ENCODE results near the gene ERN2. TPM values are rescaled to one million over a fixed set of nuclear protein-coding genes. Genes with fewer than 3 reads are reported as not detected.

Gene ERN2
- total and polyA plus RNA-seq, 2 of the 13 experiments (the other 11 are each of a cell fraction or from before 2014, with no cell fraction given) = 2.2 to 3.5 TPM

DNA sequence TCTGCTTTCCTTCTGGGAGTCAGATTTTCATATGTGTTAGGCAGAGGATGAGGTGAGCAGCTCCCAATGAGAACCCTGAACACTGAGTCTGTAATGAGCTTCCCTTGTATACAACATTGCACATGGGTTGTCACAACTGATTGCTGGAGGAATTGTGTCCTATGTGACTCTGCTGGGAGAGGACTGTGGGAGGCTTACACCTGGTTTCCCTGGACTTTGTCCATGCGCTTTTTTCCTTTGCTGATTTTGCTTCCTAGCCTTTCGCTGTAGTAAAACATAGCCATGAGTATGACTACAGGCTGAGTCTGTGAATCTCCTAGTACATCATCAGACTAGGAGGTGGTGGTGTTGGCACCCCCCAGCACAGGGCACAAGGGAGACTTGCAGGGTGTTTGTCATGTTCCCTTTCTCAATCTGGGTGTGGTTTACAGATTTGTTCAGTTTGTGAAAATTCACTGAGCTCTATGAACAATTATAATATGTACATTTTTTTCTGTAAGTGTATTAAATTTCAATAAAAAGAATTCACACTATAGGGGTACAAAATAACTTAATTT, 36.0 kb downstream of the ERN2 start (continued):
- TF ChIP-seq KMT2B (CRISPR knock-in tag; IDR thresholded peaks at IDR 0.05) = no peak
- no peak for TF ChIP-seq CEBPB (IDR thresholded peaks at IDR 0.05; ENCODE audit: borderline replicate concordance, low read depth, low read length)
- no peak for TF ChIP-seq ZNF607 (CRISPR knock-in tag; IDR thresholded peaks at IDR 0.05; ENCODE audit: borderline replicate concordance)
- TF ChIP-seq, protein P1, sequence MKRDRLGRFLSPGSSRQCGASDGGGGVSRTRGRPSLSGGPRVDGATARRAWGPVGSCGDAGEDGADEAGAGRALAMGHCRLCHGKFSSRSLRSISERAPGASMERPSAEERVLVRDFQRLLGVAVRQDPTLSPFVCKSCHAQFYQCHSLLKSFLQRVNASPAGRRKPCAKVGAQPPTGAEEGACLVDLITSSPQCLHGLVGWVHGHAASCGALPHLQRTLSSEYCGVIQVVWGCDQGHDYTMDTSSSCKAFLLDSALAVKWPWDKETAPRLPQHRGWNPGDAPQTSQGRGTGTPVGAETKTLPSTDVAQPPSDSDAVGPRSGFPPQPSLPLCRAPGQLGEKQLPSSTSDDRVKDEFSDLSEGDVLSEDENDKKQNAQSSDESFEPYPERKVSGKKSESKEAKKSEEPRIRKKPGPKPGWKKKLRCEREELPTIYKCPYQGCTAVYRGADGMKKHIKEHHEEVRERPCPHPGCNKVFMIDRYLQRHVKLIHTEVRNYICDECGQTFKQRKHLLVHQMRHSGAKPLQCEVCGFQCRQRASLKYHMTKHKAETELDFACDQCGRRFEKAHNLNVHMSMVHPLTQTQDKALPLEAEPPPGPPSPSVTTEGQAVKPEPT (CRISPR knock-in tag; IDR thresholded peaks at IDR 0.05; ENCODE audit: low read depth) = no peak
- TF ChIP-seq ZNF280B (CRISPR knock-in tag; IDR thresholded peaks at IDR 0.05; ENCODE audit: borderline replicate concordance) = no peak
- TF ChIP-seq DMAP1 (CRISPR knock-in tag; IDR thresholded peaks at IDR 0.05) = no peak
- no peak for TF ChIP-seq KDM1A (CRISPR knock-in tag; IDR thresholded peaks at IDR 0.05)
- TF ChIP-seq, protein P2, sequence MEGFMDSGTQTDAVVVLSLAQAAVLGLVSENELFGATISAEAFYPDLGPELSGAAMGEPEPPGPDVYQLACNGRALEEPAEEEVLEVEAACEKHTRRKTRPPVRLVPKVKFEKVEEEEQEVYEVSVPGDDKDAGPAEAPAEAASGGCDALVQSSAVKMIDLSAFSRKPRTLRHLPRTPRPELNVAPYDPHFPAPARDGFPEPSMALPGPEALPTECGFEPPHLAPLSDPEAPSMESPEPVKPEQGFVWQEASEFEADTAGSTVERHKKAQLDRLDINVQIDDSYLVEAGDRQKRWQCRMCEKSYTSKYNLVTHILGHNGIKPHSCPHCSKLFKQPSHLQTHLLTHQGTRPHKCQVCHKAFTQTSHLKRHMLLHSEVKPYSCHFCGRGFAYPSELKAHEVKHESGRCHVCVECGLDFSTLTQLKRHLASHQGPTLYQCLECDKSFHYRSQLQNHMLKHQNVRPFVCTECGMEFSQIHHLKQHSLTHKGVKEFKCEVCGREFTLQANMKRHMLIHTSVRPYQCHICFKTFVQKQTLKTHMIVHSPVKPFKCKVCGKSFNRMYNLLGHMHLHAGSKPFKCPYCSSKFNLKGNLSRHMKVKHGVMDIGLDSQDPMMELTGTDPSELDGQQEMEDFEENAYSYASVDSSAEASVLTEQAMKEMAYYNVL (CRISPR knock-in tag; IDR thresholded peaks at IDR 0.05; ENCODE audit: borderline replicate concordance) = no peak
- TF ChIP-seq FOSL2 (CRISPR knock-in tag; IDR thresholded peaks at IDR 0.05) = no peak
- TF ChIP-seq ZNF18 (CRISPR knock-in tag; IDR thresholded peaks at IDR 0.05; ENCODE audit: insufficient replicate concordance) = no peak
- TF ChIP-seq POGK (CRISPR knock-in tag; conservative IDR thresholded peaks at IDR 0.05) = no peak
- no peak for TF ChIP-seq RFX5 (IDR thresholded peaks at IDR 0.05; ENCODE audit: low read depth, low read length)
- TF ChIP-seq ZNF232 (CRISPR knock-in tag; IDR thresholded peaks at IDR 0.05; ENCODE audit: borderline replicate concordance) = no peak
- TF ChIP-seq PHF20 (CRISPR knock-in tag; IDR thresholded peaks at IDR 0.05) = no peak
- no peak for TF ChIP-seq RBM39 (IDR thresholded peaks at IDR 0.05; ENCODE audit: low read depth, low read length, poor library complexity, severe bottlenecking)
- no peak for TF ChIP-seq CBX1 (IDR thresholded peaks at IDR 0.05; ENCODE audit: low read depth)
- no peak for TF ChIP-seq ZNF879 (CRISPR knock-in tag; IDR thresholded peaks at IDR 0.05)
- TF ChIP-seq HNF4G (IDR thresholded peaks at IDR 0.05; ENCODE audit: borderline replicate concordance, low read depth, low read length) = peak; percentile 36; the same call in 1 of the 2 replicates
- no peak for TF ChIP-seq HNF4G (CRISPR knock-in tag; IDR thresholded peaks at IDR 0.05; ENCODE audit: borderline replicate concordance, low read depth)
- no peak for TF ChIP-seq ZNF547 (CRISPR knock-in tag; IDR thresholded peaks at IDR 0.05)
- TF ChIP-seq ZNF576 (CRISPR knock-in tag; IDR thresholded peaks at IDR 0.05) = no peak
- no peak for TF ChIP-seq ZNF543 (CRISPR knock-in tag; IDR thresholded peaks at IDR 0.05)

Data from HepG2 (cell line).